Mesothelial cell of epicardium (in vitro differentiated cells): Measurements from ENCODE around the gene PLK4. TPM values are rescaled to one million over a fixed set of nuclear protein-coding genes. Genes with fewer than 3 reads are reported as not detected.

Experiments used
- DNase-seq, 2 experiments: peaks; one replicate each; pipeline ENCODE4 v3.0.0; 2021; ENCODE audit warnings: low spot score in 2 of 2; ENCODE audit not compliant: unreplicated experiment in 2 of 2
- H3K27ac Mint-ChIP-seq: 2 replicates; pipeline ENCODE4 v1.8.0; 2021; ENCODE audit warnings: mixed read lengths
- H3K27me3 Mint-ChIP-seq: 2 replicates; pipeline ENCODE4 v1.8.0; 2021; ENCODE audit warnings: low read depth, mixed read lengths
- H3K36me3 Mint-ChIP-seq: 2 replicates; pipeline ENCODE4 v1.8.0; 2021; ENCODE audit warnings: mixed read lengths
- H3K4me1 Mint-ChIP-seq: 2 replicates; pipeline ENCODE4 v1.8.0; 2021; ENCODE audit warnings: mixed read lengths
- H3K4me3 Mint-ChIP-seq: 2 replicates; pipeline ENCODE4 v1.8.0; 2021; ENCODE audit warnings: mild to moderate bottlenecking, moderate library complexity, mixed read lengths
- H3K9me3 Mint-ChIP-seq: 2 replicates; pipeline ENCODE4 v1.8.0; 2021; ENCODE audit warnings: mixed read lengths
- total RNA-seq: library from RNA; stranded (reverse); gene quantifications from 3 replicates; pipeline ENCODE4 v1.2.1, GENCODE V29; 2021
- TF ChIP-seq, protein P1 (sequence below): fragments of 200-600 bp; sonication (generic); IDR thresholded peaks from one replicate; pipeline ENCODE4 v1.5.0; 2021; ENCODE audit warnings: antibody characterized with exemption; ENCODE audit not compliant: unreplicated experiment

Gene PLK4
- total RNA-seq, 1 donor from 2014 or later, result 14.1 TPM

DNA sequence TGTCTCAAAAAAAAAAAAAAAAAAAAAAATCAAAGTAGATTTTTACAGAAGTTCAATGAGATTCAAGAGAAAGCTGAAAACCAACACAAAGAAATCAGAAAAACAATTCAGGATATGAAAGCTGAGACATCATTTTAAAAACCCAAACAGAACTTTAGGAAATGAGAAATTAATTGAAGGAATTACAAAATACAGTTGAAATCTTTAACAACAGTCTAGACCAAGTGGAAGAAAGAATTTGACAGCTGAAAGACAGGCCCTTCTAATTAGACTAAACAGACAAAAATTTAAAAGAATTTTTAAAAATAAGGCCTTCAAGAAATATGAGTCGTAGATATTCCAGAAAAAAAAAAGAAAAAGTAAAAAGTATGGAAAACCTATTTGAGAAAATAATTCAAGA lies 33.9 kb upstream of the PLK4 start:
- Mint-ChIP-seq H3K4me1 (no peaks in the 10 kb centered on the region), H3K9me3 (peaks cover 50% of the 10 kb centered on the region), H3K36me3 (peaks cover 44% of the 10 kb centered on the region), H3K4me3 (no peak overlapping the region), H3K27me3 (no peaks in the 10 kb centered on the region), H3K27ac (no peak overlapping the region)
- no peak for DNase-seq
- TF ChIP-seq, protein P1, sequence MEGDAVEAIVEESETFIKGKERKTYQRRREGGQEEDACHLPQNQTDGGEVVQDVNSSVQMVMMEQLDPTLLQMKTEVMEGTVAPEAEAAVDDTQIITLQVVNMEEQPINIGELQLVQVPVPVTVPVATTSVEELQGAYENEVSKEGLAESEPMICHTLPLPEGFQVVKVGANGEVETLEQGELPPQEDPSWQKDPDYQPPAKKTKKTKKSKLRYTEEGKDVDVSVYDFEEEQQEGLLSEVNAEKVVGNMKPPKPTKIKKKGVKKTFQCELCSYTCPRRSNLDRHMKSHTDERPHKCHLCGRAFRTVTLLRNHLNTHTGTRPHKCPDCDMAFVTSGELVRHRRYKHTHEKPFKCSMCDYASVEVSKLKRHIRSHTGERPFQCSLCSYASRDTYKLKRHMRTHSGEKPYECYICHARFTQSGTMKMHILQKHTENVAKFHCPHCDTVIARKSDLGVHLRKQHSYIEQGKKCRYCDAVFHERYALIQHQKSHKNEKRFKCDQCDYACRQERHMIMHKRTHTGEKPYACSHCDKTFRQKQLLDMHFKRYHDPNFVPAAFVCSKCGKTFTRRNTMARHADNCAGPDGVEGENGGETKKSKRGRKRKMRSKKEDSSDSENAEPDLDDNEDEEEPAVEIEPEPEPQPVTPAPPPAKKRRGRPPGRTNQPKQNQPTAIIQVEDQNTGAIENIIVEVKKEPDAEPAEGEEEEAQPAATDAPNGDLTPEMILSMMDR, result no peak

DNA sequence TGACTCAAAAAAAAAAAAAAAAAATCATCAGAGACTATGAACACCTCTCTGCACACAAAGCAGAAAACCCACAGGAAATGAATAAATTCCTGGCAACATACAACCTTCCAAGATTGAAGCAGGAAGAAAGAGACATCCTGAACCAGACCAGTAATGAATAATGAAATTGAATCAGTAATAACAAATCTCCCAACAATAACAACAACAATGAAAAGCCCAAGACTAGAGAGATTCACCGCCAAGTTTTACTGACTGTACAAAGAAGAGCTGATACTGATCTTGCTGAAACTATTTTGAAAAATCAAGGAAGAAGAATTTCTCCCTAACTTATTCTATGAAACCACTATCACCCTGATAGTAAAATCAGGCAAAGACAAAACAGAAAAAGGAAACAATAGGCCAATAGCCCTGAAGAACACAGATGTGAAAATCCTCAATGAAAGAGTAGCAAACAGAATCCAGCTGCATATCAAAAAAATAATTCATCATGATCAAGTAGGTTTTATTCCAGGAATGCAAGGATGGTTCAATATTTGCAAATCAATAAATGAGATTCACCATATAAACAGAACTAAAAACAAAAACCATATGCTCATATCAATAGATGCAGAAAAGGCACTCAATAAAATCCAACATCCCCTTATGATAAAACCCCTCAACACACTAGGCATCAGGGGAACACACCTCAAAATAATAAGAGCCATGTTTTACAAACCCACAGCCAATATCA lies 31.0 kb upstream of the PLK4 start:
- DNase-seq, result no peak
- TF ChIP-seq, protein P1, result no peak
- H3K4me3 Mint-ChIP-seq, result no peak overlapping the region
- H3K36me3 Mint-ChIP-seq, result peaks cover 53% of the 10 kb centered on the region
- H3K27me3 Mint-ChIP-seq, result no peaks in the 10 kb centered on the region
- no peaks in the 10 kb centered on the region for H3K4me1 Mint-ChIP-seq
- H3K9me3 Mint-ChIP-seq, result peaks cover 68% of the 10 kb centered on the region
- H3K27ac Mint-ChIP-seq, result no peak overlapping the region

DNA sequence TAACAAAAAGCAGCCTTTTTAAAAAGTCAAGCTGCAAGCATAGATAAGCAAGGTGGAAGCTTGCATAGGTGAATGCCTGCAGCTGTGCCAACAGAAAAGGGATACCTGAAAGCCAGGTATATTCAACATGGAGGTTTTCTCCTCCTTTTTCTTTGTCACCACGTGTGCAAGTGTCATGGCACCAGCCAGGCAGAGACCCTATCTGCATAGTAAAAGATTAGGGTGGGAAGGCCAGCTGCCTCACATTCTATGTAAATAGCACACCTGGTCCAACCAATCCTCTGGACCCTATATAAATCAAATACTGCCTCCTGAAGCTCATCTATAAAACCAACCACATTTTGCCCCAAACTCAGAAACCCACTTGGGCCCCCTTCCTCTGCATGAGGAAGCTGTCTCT lies 28.0 kb upstream of the PLK4 start:
- TF ChIP-seq, protein P1, result no peak
- H3K4me1 Mint-ChIP-seq, result peaks cover 9% of the 10 kb centered on the region
- H3K4me3 Mint-ChIP-seq, result no peak overlapping the region
- H3K9me3 Mint-ChIP-seq, result peaks cover 64% of the 10 kb centered on the region
- DNase-seq, result no peak
- H3K27ac Mint-ChIP-seq, result no peak overlapping the region
- H3K36me3 Mint-ChIP-seq, result peaks cover 53% of the 10 kb centered on the region
- H3K27me3 Mint-ChIP-seq, result no peaks in the 10 kb centered on the region

DNA sequence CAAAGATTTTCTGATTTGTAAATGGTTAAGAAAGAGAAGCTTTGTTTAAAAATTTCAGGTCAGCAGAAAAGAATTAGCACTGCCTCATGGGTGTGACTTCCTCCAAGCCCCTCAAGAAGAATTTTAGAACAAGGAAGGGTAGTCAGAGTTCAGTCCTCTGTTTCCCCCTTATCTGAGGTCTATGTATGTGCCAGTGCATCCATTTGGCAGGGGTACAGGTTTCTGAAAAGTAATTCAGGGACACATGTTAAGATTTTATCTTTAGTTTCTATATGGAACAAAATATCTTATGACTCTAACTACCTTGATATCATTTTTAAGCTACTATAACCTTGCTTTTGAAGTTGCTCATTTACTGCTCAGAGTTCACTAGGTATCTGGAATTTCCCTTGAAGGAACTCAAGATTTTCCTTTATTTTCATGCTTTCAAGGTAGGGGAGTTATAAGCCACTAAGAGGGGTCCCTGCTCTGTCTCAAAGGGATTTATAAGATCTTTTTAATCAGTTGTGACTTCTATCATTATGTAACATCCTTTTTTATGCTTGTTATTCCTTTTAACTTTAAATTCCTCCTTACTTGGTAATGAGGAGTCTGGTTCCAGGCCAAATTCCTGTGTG lies 24.4 kb upstream of the PLK4 start:
- TF ChIP-seq, protein P1, result no peak
- H3K27ac Mint-ChIP-seq, result peak overlapping the region; percentile 74
- H3K4me1 Mint-ChIP-seq, result peaks cover 9% of the 10 kb centered on the region
- H3K27me3 Mint-ChIP-seq, result no peaks in the 10 kb centered on the region
- peaks cover 61% of the 10 kb centered on the region for H3K9me3 Mint-ChIP-seq
- peaks cover 49% of the 10 kb centered on the region for H3K36me3 Mint-ChIP-seq
- no peak for DNase-seq
- H3K4me3 Mint-ChIP-seq, result no peak overlapping the region

DNA sequence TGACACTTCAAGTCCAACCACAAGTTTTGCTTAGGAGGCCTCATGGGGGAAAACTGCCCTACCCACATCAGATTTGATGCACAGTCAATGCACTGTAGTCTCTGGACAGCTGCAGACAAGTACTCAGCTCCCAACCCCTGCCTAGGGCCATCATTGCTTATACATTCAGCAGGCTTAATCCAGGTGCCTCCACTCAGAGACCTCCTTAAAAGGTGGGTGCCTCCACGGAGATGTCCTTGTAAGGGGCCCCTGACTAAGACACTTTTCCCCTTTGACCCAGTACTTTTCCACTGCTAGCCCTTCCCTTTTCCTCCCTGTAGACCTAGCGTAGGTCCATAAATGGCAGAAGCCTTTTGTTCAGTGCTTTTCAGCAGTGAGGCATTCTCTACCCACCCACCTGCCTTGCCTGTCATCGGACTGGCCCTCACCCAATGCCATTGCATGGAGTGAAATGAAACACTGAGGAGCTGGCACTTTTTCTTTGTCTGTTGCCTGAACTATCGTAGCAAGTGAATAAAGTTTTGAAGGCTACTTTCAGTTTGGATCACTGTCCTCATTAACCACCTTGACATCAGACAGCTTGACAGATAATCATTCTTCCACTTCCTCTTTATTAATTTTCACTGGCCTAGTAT lies 23.8 kb upstream of the PLK4 start:
- no peak overlapping the region for H3K4me3 Mint-ChIP-seq
- no peak for DNase-seq
- peaks cover 9% of the 10 kb centered on the region for H3K4me1 Mint-ChIP-seq
- peaks cover 44% of the 10 kb centered on the region for H3K36me3 Mint-ChIP-seq
- H3K27me3 Mint-ChIP-seq, result no peaks in the 10 kb centered on the region
- TF ChIP-seq, protein P1, result no peak
- H3K27ac Mint-ChIP-seq, result peak overlapping the region; percentile 74
- peaks cover 56% of the 10 kb centered on the region for H3K9me3 Mint-ChIP-seq
